HG03108 (cell line): Measurements from ENCODE around the gene ADAM15.

Source experiments
- ATAC-seq: cut with Tn5 transposase; IDR thresholded peaks from one replicate; pipeline ENCODE4 v1.9.1; 2021; ENCODE audit warnings: moderate library complexity; ENCODE audit not compliant: unreplicated experiment

ADAM15 gene

DNA sequence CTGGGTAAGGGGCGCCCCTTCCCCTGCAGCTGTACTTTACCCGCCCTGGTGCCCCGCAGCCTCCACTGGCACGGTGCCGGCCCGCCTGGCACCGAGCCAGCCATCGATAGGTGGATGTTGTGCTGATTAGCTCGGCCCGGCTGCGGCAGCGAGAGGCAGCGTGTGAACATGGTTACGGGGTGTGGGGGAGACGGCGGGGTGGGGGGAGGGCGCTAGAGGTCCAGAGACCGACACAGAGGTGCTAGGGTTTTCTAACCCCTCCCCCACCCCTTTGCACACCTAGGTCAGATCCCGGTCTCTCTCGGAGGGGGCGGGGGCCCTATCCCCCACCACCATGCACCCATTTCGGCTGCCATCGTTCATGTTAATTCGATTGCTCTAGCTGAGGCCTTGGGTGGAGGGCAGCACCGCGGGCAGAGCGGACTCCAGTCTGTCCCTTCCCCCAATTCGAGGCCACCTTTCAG, 19.1 kb downstream of the ADAM15 start:
- no peak for ATAC-seq

DNA sequence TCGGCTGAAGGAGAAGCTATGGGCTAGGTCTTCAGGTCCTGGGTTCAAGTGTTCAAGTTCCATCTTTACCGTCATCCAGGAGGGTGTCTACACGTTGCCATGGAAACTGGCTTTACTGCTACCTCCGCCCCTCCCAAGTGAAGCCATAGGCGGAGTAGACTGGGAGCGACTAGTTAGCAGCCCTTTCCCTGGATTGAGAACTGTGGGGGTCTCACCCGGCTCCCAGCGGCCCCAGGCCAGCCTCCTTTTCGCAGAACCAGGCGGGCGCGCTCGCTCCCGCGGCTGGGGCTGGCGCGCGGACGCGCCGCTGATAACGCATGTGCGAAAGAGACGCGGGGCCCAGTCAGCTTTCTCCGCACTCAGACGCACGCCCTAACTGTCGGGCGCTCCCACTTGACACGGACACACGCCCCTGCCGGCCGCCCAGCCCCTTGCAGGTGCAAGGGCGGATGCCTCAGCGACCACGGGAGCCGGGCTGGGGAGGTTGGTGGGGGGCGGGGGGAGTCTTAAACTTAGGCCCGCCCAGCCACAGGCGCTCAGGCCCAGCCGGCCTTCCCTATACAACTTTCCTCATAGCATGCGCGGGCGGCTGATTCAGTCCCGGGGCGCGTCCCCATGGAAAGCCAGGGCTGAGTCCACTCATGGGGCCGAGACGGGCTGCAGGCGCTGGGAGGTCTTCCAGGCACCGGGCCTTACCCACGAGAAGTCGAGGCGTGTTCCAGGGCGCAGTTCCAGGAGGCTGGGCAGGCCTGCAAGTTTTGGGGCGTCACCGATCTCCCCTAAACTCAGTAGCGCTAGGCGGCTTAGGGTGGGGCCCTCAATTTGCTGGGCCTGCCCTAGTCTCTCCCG, 19.8 kb downstream of the ADAM15 start:
- ATAC-seq: peak; percentile 58

DNA sequence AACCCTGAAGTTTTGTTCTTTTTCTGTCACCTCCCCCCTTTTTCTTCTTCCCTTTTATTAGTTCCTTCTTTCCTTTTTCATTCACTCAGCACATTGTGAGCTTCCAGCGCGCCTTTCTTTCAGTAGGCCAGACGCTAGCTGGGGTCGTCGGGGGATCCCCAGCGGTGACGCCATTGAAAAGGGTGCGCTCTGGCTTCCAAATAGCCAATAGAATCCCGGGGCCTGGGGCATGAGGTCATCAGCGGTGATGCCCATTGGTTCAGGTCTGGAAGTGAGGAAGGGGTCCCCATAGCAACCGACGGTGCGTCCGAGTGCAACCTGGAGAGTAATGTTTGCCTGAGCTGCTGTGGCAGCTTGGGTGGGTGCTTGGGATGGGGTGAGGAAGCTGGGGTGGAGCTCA, 20.6 kb downstream of the ADAM15 start:
- ATAC-seq: no peak

DNA sequence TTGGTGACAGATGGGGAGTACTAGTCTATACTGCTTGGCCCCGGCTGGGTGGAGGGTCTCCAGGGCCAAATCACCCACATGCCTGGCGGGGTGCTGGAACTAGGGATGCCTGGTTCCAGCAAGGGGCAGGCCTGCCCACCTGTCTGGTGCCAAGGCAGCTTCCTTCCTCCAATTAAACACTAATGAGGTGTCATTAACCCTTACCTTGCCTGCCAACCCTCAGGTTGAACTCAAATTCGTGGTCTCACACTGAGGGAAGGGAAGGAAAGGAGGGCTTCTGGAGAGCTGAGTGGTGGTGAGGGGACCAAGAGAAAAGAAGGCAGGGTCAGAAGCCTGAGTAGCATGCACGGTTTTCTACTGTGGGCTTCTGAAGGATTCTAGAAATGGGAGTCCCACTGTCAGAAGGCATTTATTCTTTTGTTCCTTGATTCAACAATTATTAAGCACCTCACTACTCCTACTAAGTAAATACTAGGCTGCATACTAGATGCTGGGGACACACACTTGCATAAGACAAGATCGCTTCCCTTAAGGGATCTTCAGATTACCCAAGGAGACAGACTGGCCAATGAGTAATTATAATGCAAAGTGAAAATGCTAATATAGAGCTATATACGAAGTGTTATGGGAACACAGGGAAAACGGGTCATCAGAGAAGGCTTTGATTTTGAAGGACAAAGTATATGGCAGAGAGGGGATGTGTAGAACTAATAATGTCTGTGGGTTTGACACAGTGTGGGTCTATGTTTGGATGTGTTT, 21.6 kb downstream of the ADAM15 start:
- no peak for ATAC-seq

DNA sequence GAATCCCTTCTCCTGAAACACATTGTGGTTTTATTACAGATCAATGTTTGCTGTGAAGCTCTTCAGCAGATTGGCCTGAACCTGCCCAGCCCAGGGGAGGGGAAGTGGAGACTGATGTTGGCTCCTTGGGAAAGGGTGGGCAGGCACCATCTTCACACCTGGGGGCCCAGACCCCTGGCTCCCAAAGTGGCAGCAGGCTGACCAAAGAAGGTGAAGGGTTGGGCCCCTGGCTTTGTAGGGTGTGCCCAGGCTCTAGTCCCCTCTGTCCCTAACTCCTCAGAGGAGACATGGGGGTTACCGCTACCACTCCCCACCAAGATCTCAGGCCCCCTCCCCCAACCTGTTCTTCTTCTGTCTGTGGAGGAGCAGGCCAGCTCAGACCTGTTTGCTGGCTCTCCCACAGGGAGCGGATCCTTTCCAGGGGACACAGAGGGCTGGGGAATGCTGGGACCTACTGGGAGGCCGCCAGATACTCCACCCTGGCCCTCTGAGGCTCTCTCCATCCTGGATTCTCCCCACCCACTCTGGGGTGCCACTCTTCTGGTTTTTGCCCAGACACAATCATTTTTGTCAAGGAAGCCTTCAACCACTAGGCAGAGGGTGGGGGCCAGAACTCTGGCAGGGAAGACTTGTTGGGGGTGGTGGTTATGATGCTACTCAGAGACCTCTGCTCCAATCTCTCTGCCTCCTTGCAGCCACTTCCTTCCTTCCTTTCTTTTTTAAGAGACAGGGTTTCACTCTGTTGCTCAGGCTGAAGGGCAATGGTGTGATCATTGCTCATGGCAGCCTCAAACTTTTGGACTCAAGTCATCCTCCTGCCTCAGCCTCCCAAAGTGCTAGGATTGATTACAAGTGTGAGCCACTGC, 22.5 kb downstream of the ADAM15 start:
- no peak for ATAC-seq

DNA sequence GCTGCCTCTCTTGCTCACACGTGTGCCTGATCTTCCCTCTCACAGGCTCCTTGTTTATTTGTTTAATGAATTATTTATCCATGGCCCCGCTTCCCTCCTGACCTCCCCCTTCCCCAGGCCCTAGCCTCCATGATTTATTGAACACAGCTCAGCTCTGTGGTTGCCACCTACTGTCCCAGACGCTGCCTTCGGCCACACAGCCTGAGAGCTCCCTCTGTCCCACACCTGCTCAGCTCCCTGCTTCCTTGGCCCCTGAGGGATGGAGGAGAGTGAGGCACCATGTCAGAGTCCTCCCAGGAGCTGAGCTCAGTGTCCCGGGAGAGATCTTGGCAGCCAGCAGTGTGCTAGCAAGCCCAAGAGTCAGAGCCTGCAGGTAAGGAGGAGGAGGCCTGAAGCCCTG, 24.4 kb downstream of the ADAM15 start:
- ATAC-seq: no peak

DNA sequence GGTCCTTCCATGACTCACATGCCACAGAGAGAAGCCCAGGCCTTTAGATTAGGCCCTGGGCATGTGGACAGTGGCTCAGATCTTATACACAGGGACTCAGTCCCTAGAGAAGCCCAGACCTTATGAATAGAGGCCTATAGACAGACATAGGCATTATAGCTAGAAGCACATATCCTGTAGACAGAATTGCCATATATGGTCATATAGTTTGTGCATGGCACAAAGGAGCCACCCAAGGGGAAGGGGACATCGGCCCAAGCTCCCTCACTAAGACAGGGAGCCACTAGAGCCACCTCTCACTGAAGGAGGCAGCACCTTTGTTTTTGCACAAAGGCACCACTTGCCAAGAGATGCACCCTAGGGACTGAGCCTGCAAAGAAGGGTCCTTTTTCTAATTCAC, 25.3 kb downstream of the ADAM15 start:
- no peak for ATAC-seq

DNA sequence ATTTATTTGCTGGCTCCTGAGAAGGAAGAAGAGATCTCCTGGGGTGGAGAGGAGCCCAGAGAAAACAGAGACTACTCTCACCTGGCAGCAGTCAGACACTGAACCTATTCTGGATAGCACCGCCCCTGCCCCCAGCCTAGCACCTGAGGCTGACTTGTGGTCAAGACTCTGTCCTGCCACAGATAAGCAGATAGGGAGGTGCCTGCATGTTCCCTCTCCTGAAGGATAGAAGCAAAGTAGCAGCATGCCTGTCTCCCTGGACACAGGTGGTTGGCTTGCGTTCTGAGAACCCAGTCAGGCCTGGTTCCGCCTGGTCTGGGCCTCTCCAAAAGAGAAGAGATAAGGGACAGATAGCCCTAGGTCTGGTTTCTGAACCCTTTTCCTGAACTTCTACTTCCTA, 26.2 kb downstream of the ADAM15 start:
- no peak for ATAC-seq

DNA sequence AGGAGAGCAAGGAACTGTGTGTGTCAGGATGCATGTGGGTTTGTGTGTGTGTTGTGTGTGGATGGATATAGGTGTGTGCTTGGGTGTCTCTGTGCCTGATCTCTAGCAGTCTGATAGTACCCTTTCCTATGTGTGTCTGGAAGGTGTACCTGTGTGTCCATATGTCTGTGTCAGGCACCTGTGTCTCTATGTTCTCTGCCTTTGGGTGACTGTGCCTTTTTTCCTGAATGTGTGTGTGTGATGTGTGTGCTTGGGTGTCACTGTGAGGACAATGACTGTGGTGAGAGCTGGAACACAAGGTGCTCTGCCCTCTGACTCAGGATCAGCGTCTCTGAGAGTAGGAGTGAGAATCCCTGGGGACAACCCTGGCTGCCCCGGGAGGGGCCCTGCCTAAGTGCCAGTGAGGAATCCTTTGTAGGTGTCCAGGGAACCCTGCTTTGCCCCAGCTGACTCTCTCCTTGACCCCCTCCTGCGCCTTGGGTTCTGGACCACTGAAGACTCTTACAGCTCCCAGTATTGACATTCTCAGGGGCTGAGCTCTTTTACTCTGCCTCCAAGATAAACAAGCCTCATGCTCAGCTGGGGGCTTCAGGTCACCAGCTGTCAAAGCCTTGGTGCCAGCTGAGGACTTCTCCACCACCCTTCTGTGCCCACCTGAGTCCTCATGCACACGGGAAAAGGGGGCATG, 26.8 kb downstream of the ADAM15 start:
- no peak for ATAC-seq

DNA sequence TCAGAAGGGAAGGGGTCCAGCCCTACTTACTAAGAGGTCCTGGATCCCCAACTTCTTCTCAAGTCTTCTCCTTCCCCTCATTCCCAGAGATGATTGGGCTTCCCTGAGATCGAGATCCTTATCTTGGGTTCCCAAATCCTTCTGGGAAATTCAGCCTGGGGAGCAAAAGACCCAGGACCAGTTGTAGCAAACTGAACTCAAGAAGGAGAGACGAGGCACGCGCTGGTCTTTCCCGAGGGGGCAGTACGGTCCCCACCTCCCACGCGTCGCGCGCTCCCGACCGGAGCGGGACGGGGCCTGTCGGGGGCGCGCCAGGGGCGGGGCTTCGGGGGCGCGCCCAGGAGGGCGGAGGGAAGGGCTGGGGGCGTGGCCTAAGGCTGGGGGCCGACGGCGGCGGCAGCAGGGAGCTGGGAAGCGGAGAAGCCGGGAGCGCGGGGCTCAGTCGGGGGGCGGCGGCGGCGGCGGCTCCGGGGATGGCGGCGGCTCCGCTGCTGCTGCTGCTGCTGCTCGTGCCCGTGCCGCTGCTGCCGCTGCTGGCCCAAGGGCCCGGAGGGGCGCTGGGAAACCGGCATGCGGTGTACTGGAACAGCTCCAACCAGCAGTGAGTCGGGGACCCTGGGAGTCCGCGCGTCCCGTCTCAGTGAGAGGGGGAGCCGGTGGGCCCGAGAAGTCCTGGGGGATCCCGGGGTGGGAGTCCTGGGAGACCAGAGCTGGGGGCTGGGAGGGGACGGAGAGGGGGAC, 27.5 kb downstream of the ADAM15 start, which contains the start of gene EFNA3:
Gene EFNA3, plus strand, starts transcription at position 369 of the 741 bp plus-strand sequence. Its CDS starts 105 bp downstream, at position 474.
- no peak for ATAC-seq

DNA sequence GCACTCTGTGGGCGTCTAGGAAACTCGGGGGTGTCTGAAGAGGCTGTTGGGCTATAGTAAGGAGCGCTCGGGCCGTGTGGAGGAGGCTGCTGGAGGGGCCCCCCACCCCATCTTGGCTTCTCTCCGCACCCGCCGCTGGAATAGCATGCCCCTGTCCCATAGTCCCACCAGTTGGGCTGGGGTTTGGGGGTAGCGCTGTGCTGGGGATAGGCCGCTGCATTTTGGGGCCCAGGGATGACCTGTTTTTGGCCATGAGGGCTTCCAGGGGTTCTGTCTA, 28.0 kb downstream of the ADAM15 start:
- no peak for ATAC-seq

DNA sequence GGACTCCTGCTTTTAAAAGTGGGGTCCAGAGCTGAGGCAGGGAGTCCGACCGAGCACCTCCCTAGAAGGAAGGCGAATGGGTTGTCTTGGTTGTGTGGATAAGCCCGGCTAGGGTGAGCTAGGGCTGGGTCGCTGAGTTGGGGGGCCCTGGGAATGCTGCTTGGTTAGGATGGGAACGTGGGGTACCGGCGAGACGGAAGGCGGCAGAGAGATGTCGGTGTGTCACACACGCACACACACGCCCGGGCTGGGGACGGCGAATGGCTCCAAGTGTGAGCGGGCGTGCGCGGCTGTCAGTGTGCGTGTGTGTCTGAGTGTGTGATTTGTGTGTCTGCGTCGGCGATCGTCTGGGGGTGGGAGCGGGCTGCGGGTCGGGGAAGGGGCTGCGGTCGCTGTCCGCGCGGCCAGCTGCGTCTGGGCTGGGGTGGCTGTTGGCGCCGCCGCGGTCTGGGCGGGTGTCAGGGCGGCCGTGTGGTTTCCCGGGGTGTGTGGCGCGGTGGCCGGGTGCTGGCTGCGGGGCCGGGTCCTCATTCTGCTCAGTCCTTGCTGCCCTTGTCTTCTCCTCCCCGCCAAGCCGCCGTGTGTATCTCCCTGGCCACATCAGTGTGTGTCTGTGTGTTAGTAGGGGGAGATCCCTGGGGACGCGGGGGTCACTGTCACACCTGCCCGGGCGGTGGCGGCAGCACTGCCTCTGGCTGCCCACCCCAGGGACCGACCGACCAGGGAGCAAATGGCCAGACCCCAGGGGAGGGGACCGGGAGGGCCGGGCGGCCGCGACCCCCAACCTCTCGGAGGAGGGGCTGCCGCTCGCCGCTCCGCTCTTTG, 28.6 kb downstream of the ADAM15 start:
- ATAC-seq: no peak

DNA sequence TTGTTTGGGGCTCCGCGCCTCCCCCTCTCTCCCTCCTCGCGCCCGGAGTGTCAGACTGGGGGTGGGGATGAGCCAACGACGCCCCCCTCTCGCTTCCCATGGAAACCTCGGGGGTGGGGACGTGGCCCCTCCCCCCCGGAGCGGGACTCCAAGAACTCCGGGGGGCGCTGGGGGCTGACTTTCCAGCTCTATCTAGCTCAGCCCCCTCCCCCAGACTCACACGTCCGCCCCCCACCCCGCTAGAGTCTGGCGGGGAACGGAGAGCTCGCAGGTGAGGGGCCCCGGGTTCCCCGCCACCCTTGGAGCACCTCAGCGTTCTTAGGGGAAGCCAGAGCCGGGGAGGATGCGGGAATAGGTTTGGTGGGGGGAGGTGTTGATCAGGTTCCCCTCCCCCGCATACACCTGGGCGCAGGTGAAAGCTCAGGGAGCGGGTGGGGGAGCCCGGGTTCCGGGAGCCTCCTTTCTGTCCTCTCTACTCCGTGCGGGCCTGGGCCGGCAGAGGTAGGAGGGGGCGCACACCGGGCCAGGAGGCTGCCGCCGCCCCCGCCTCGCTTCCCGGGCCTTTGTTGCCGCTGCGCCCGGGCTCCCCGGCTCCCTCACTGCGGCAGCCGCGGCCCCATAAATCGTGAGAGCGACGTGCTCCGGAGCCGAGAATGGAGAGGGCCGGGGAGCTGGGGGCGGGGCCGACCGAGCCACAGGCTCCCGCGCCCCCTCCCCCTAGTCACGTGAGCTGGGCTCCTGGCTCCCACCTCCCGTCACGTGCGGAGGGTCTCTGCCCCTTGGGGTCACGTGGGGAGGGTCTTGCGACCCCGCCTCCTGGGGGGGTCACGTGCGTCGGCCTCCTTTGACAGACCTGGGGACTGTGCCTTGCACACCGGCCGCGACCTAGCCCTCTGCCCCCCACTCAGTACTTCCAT, 29.5 kb downstream of the ADAM15 start:
- no peak for ATAC-seq

DNA sequence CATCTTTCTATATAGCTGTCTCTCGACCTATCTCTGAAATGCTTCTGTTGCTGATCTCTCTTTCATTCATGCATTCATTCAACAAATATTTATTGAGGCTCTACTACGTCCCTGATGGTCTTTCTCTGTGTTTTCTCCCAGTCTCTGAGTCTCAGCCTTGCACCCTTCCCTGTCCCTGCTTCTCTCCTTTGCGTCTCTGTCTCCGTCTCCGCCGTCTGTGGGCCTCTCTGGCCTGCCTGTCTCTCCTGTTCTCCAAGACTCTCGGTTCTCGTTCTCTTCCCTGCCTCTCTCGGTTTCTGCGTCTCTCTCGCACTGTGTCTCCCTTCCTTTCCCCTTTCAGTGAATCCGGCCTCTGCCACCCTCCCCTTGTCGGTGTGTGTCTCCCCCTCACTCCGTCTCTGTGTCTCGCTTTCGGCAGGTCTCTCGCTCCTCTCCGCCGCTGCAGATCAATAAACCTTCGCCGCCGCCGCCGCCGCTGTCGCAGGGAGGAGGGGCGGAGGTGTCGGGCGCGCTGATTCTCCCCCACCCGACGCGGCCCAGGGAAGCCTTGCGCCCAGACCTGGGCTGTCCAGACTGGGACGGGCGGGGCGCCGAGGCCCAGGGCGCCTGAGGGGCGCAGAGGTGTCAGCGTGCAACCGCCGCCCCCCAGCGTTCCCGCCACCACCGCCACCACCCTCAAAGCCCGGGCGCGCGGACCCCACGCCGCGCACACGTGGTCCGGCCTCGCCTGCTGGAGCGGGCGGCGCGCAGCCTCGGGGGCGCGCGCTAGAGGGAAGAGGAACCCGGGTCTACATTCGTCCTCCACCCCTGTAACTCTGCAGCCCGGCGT, 30.6 kb downstream of the ADAM15 start:
- no peak for ATAC-seq

DNA sequence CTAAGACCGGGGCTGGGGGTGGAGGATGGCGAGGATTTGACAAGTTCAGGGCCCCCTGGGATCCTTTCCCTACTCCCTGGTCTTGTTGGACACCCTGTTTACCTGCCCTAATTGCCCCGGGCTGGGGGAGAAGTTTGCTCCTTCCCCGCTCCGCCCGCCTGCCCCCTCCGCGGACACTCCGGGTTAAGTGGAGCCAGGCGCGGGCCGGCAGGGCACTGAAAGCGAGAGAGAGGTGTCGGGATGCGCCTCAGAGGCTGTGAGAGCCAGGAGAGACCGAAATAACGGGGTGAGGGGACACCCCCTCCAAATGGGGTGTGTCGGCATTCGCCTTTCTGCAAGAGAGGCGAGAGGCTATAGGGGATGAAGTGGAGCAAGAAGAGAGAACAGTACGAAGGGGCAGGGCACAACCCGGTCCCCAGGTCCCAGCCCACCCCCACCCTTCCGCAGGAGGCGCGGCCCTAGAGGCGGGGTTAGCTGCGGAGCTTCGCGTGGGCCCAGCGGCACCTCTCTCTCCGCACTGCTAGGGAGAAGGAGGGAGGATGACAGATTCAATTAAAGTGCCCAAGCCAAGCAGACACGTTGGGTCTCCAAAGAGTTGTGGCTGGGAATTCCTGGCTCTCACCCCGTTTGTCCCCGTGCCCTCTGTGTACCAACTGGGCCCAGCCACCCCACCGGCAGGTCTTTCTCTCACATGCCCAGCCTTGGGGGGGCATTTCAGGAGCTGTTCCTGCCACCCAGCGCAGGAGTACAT, 31.4 kb downstream of the ADAM15 start:
- ATAC-seq: no peak

DNA sequence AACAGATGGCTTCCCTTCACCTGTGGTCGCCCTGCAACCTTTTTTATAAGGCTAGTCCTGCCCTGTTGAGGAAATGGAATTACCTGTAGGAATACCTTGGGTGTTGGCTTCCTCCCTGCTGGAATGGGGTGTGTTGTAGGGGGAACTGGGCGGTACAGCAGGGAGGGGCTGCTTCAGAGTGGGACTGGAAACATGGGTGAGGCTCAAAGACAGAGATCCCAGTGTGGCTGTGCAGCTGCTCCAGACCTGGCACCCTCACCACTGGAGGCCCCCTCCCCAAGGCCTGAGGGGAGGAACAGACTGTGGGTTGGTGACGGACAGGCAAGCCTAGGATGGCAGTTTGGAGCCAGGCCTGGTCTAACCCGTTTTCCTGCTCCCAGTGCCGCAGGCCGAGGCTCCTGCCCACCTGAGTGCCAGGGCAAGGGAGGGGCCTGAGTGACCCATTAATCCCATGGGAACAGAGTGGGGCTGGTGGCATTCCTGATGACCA, 32.0 kb downstream of the ADAM15 start:
- no peak for ATAC-seq
